HG03565 (cell line): Measurements from ENCODE around the gene MBD1.
"Not testable (repeated sequence)": the region's sequence is repeated elsewhere in the genome, so short reads cannot be mapped to it uniquely, and the experiment has no call there.

Experiments used
- ATAC-seq: cut with Tn5 transposase; IDR thresholded peaks from one replicate; pipeline ENCODE4 v1.9.1; 2021; ENCODE audit warnings: mild to moderate bottlenecking, moderate library complexity; ENCODE audit not compliant: unreplicated experiment

Gene MBD1

DNA sequence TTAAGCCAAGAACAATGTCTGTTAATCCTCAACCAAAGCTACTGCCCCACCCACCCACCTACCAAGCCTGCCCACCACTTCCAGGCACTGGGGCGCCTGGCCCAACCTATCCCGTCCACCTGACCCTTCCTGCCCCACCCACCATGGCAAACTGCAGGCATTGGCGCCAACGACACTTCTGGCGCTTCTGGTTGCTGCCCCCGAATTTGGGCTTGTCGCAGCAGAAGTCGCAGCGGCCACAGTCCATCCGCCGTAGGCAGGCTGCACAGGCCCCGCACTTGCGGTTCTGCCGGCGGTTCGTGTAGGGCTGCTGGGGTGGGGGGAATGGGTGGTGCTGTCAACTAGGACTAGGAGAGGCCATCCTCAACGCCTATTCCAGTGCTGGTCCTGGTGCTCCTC is 7.3 kb downstream of the MBD1 start:
- no peak for ATAC-seq

GRCh38 chr18:50273203-50274043 is 7.9 kb downstream of the MBD1 start:
- ATAC-seq = no peak

- no peak for ATAC-seq
Observed at GRCh38 chr18:50272568-50272967, 8.8 kb downstream of the MBD1 start.

DNA sequence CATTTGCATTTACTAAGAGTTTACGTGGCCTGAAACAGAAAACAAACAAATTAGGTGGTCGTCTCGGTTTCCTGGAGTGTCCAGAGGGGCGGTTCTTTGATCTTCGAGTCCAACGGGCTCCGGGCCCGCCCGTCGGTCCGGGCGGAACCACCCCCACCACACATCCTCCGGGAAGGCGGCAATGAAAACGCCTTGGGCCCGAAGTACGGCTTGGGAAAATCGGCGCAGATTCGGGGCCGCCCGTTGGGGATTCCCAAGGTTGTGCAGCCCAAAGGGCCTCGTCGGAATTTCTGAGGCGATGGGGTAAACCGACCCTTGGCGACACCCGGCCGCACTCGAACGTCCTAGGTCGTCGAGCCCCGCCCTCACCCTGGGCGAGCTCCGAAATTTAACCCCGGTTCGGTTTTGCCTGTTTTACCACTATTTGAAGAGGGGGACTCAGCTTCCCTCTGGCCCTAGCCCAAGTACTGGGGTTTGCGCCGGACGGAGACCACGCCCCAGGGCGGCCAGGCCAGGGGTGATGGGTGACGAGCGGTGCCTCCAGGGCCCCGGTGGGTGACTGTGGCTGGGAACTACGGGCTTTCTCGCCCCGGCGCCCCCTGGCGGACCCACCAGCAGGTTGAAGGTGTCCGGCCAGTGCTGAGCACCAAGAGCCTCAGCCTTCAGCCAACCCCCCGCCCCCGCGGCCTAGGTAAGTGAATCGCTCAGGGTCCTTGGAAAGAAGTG is 13.1 kb downstream of the MBD1 start:
- peak; percentile 71 for ATAC-seq

GRCh38 chr18:50266248-50266704 is 15.0 kb downstream of the MBD1 start, which contains the start of gene CFAP53:
Gene CFAP53, minus strand, starts transcription at chr18:50266495. Its CDS starts 91 bp downstream, at chr18:50266404.
- ATAC-seq = peak; percentile 60

DNA sequence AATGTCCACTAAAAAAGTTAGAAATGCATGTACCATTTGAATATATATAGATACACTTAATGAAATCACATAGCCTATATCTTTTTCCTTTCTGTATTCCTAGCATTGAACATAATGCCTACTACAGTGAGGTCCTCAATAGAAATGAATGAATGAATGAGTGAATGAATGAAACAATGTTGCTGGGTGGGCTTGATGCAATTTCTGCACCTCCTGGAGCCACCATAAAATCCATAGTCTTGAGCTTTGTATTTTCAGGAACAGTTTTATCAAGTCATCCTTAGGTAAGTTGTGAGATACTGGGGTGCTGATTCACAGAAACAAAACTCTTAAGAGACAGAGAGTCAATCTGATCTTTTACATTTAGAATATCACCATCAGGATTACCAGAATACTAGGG is 18.3 kb downstream of the MBD1 start:
- ATAC-seq = no peak

GRCh38 chr18:50250935-50251334 is 30.4 kb downstream of the MBD1 start:
- ATAC-seq = no peak

- ATAC-seq = no peak
Observed at GRCh38 chr18:50249576-50249975, 31.7 kb downstream of the MBD1 start.

DNA sequence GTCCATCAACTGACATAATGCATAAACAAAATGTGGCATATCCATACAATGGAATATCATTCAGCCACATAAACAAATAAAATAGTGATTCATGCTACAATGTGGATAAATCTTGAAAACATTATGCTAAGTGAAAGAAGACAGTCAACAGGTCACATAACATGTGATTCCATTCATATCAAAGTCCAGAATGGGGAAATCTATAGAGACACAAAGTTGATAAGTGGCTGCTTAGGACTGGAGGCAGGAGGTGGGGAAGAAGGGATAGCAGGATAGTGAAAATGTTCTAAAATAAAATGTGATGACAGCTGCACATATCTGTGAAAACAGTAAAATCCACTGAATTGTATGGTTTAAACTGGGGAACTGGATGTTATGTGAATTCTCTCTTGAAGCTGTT is 33.8 kb downstream of the MBD1 start:
- no peak for ATAC-seq

GRCh38 chr18:50241768-50242167 is 39.6 kb downstream of the MBD1 start:
- not testable (repeated sequence) for ATAC-seq

DNA sequence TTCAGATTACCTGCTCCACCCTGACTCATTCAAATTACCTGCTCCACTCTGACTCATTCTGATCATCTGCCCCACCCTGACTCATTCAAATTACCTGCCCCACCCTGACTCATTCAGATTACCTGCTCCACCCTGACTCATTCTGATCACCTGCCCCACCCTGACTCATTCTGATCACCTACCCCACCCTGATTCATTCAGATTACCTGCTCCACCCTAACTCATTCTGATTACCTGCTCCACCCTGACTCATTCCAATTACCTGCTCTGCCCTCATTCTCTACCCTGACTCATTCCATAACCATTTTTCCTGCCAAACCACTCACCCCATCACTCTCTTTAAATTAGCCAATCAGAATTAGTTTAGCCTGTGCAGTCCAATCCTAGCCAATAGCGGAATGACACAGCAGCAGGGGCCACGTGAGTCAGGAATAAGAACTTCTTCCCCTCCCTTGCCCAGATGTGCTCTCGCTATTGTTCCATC is 41.2 kb downstream of the MBD1 start:
- no peak for ATAC-seq

- no peak for ATAC-seq
Observed at GRCh38 chr18:50232419-50232818, 48.9 kb downstream of the MBD1 start.

- ATAC-seq = no peak
Observed at GRCh38 chr18:50231621-50232020, 49.7 kb downstream of the MBD1 start.

GRCh38 chr18:50220249-50220648 is 61.1 kb downstream of the MBD1 start:
- not testable (repeated sequence) for ATAC-seq
